Measurements from ENCODE around the gene TVP23C. TPM values are rescaled to one million over a fixed set of nuclear protein-coding genes. Genes with fewer than 3 reads are reported as not detected.
"Not testable (repeated sequence)": the region's sequence is repeated elsewhere in the genome, so short reads cannot be mapped to it uniquely, and the experiment has no call there.

The TVP23C gene
- total RNA-seq = 15.6 TPM
- 10 to 100 TPM in 1 of 8 donors, 1 to 10 TPM in 7; 4.9 to 10.5 (median 9.2) TPM for polyA plus RNA-seq (ENCODE audit: insufficient read depth in 1 of 8, insufficient read length in 8 of 8, low replicate concordance in 1 of 8)
- long read RNA-seq, donor 1, partial matches to known transcripts = 0 of 1 reads
- long read RNA-seq, donor 1, other reads (novel, unspliced or antisense) = 0 of 1 reads
- long read RNA-seq, donor 2 = 0 reads
- long read RNA-seq, donor 3 = 0 reads
- long read RNA-seq, donor 4 = 0 reads
- long read RNA-seq, donor 5, partial matches to known transcripts = 0 of 2 reads
- long read RNA-seq, donor 5, other reads (novel, unspliced or antisense) = 0 of 2 reads
- long read RNA-seq, donor 6, partial matches to known transcripts = 0 of 2 reads
- long read RNA-seq, donor 6, other reads (novel, unspliced or antisense) = 0 of 2 reads
- long read RNA-seq, donor 7 = 0 reads
- long read RNA-seq, donor 8, partial matches to known transcripts = 0 of 1 reads
- long read RNA-seq, donor 8, other reads (novel, unspliced or antisense) = 0 of 1 reads
- long read RNA-seq, donor 9, partial matches to known transcripts = 0 of 1 reads
- long read RNA-seq, donor 9, other reads (novel, unspliced or antisense) = 0 of 1 reads
- long read RNA-seq, donor 10, partial matches to known transcripts = 0 of 1 reads
- long read RNA-seq, donor 10, other reads (novel, unspliced or antisense) = 0 of 1 reads
- long read RNA-seq, donor 11 = 0 reads

- 0% methylated on average over 14 of the region's 46 CpGs for WGBS (ENCODE audit: insufficient coverage)
Measured at GRCh38 chr17:15563375-15563857, at the start of gene TVP23C. TSS of gene TVP23C (minus strand) at chr17:15563483. CDS start at chr17:15563448, 35 bp downstream.

GRCh38 chr17:15592960-15593359 is 29.7 kb upstream of the TVP23C start:
- no CpG with 5 or more reads among the region's 8 CpGs for WGBS (ENCODE audit: insufficient coverage)
- H3K27ac ChIP-seq (ENCODE audit: low read length); DNase-seq; H3K9me3 ChIP-seq (replicated peaks; ENCODE audit: control insufficient read depth, low read depth, low read length); H3K4me1 ChIP-seq (ENCODE audit: control insufficient read depth, insufficient read depth, low read length); H3K27me3 ChIP-seq (ENCODE audit: control insufficient read depth, insufficient read depth, low read length); H3K36me3 ChIP-seq (ENCODE audit: control insufficient read depth, insufficient read depth, low read length); H3K4me3 ChIP-seq (ENCODE audit: low read length): not testable (repeated sequence)

More at GRCh38 chr17:15563375-15563857, at the start of gene TVP23C:
- not testable (repeated sequence) for H3K9me3 ChIP-seq (replicated peaks; ENCODE audit: control insufficient read depth, low read depth, low read length); H3K36me3 ChIP-seq (ENCODE audit: control insufficient read depth, insufficient read depth, low read length); H3K4me1 ChIP-seq (ENCODE audit: control insufficient read depth, insufficient read depth, low read length); H3K27me3 ChIP-seq (ENCODE audit: control insufficient read depth, insufficient read depth, low read length)
- Histone ChIP-seq H3K27ac (ENCODE audit: low read length) (peak within 1 kb of the TSS; percentile 77), H3K4me3 (ENCODE audit: low read length) (peak within 1 kb of the TSS; percentile 67)
- peak; percentile 80 for DNase-seq

- not testable (repeated sequence) for DNase-seq
Measured at GRCh38 chr17:15591986-15592385, 28.7 kb upstream of the TVP23C start.

GRCh38 chr17:15590844-15591243 is 27.6 kb upstream of the TVP23C start:
- not testable (repeated sequence) for H3K36me3 ChIP-seq (ENCODE audit: control insufficient read depth, insufficient read depth, low read length); DNase-seq; H3K27ac ChIP-seq (ENCODE audit: low read length); H3K27me3 ChIP-seq (ENCODE audit: control insufficient read depth, insufficient read depth, low read length); H3K4me3 ChIP-seq (ENCODE audit: low read length); H3K9me3 ChIP-seq (replicated peaks; ENCODE audit: control insufficient read depth, low read depth, low read length); H3K4me1 ChIP-seq (ENCODE audit: control insufficient read depth, insufficient read depth, low read length)
- WGBS (ENCODE audit: insufficient coverage) = no CpG with 5 or more reads among the region's 1 CpG

More at GRCh38 chr17:15591986-15592385, 28.7 kb upstream of the TVP23C start:
- WGBS (ENCODE audit: insufficient coverage) = 40% methylated on average over 1 of the region's 5 CpGs
- H3K4me1 ChIP-seq (ENCODE audit: control insufficient read depth, insufficient read depth, low read length); H3K36me3 ChIP-seq (ENCODE audit: control insufficient read depth, insufficient read depth, low read length); H3K27me3 ChIP-seq (ENCODE audit: control insufficient read depth, insufficient read depth, low read length); H3K4me3 ChIP-seq (ENCODE audit: low read length); H3K9me3 ChIP-seq (replicated peaks; ENCODE audit: control insufficient read depth, low read depth, low read length); H3K27ac ChIP-seq (ENCODE audit: low read length): not testable (repeated sequence)

GRCh38 chr17:15589544-15590536 is 26.6 kb upstream of the TVP23C start:
- not testable (repeated sequence) for H3K4me1 ChIP-seq (ENCODE audit: control insufficient read depth, insufficient read depth, low read length); DNase-seq; H3K9me3 ChIP-seq (replicated peaks; ENCODE audit: control insufficient read depth, low read depth, low read length); H3K36me3 ChIP-seq (ENCODE audit: control insufficient read depth, insufficient read depth, low read length); H3K4me3 ChIP-seq (ENCODE audit: low read length); H3K27me3 ChIP-seq (ENCODE audit: control insufficient read depth, insufficient read depth, low read length); H3K27ac ChIP-seq (ENCODE audit: low read length)
- WGBS (ENCODE audit: insufficient coverage) = no CpG with 5 or more reads among the region's 17 CpGs

GRCh38 chr17:15588017-15588416 is 24.7 kb upstream of the TVP23C start:
- not testable (repeated sequence) for DNase-seq; H3K27me3 ChIP-seq (ENCODE audit: control insufficient read depth, insufficient read depth, low read length); H3K36me3 ChIP-seq (ENCODE audit: control insufficient read depth, insufficient read depth, low read length); H3K4me3 ChIP-seq (ENCODE audit: low read length); H3K9me3 ChIP-seq (replicated peaks; ENCODE audit: control insufficient read depth, low read depth, low read length); H3K4me1 ChIP-seq (ENCODE audit: control insufficient read depth, insufficient read depth, low read length); H3K27ac ChIP-seq (ENCODE audit: low read length)
- WGBS (ENCODE audit: insufficient coverage) = 80% methylated on average over 5 of the region's 8 CpGs

- no CpG with 5 or more reads among the region's 5 CpGs for WGBS (ENCODE audit: insufficient coverage)
- DNase-seq; H3K36me3 ChIP-seq (ENCODE audit: control insufficient read depth, insufficient read depth, low read length); H3K4me1 ChIP-seq (ENCODE audit: control insufficient read depth, insufficient read depth, low read length); H3K9me3 ChIP-seq (replicated peaks; ENCODE audit: control insufficient read depth, low read depth, low read length); H3K27ac ChIP-seq (ENCODE audit: low read length); H3K4me3 ChIP-seq (ENCODE audit: low read length); H3K27me3 ChIP-seq (ENCODE audit: control insufficient read depth, insufficient read depth, low read length): not testable (repeated sequence)
Measured at GRCh38 chr17:15583313-15583712, 20.0 kb upstream of the TVP23C start.

- not testable (repeated sequence) for H3K36me3 ChIP-seq (ENCODE audit: control insufficient read depth, insufficient read depth, low read length); DNase-seq; H3K27me3 ChIP-seq (ENCODE audit: control insufficient read depth, insufficient read depth, low read length); H3K27ac ChIP-seq (ENCODE audit: low read length); H3K9me3 ChIP-seq (replicated peaks; ENCODE audit: control insufficient read depth, low read depth, low read length); H3K4me3 ChIP-seq (ENCODE audit: low read length); H3K4me1 ChIP-seq (ENCODE audit: control insufficient read depth, insufficient read depth, low read length)
- WGBS (ENCODE audit: insufficient coverage) = no CpG with 5 or more reads among the region's 4 CpGs
Measured at GRCh38 chr17:15581462-15581861, 18.2 kb upstream of the TVP23C start.

- H3K4me3 ChIP-seq (ENCODE audit: low read length); H3K27ac ChIP-seq (ENCODE audit: low read length): not testable (repeated sequence)
Measured at GRCh38 chr17:15576848-15577247, 13.6 kb upstream of the TVP23C start.

More at GRCh38 chr17:15576848-15577247, 13.6 kb upstream of the TVP23C start:
- not testable (repeated sequence) for H3K27me3 ChIP-seq (ENCODE audit: control insufficient read depth, insufficient read depth, low read length); DNase-seq; H3K9me3 ChIP-seq (replicated peaks; ENCODE audit: control insufficient read depth, low read depth, low read length); H3K36me3 ChIP-seq (ENCODE audit: control insufficient read depth, insufficient read depth, low read length); H3K4me1 ChIP-seq (ENCODE audit: control insufficient read depth, insufficient read depth, low read length)
- WGBS (ENCODE audit: insufficient coverage) = no CpG with 5 or more reads among the region's 1 CpG
